Breast epithelium (tissue), 3 donors: ENCODE measurements around the gene CDKN3.
A peak's percentile ranks its signal among the peaks of the same experiment; 100 is the strongest.

Source experiments
- POLR2A ChIP-seq: fragments of 450-650 bp; IDR thresholded peaks from one replicate; pipeline ENCODE4 v1.6.1; 2016; ENCODE audit warnings: antibody characterized with exemption, mild to moderate bottlenecking, moderate library complexity
- POLR2AphosphoS5 ChIP-seq, 3 donors: sonication (generic); formaldehyde crosslinking; IDR thresholded peaks; one replicate each; pipeline ENCODE4 v1.6.1; 2017; ENCODE audit warnings: antibody characterized with exemption in 3 of 3
- TF ChIP-seq, protein P1 (sequence below), 3 donors: fragments of 450-650 bp; IDR thresholded peaks; one replicate each; pipeline ENCODE4 v1.5.1; 2016 to 2017; ENCODE audit warnings: antibody characterized with exemption in 3 of 3, mild to moderate bottlenecking in 3 of 3, moderate library complexity in 3 of 3

- TF ChIP-seq, protein P1, sequence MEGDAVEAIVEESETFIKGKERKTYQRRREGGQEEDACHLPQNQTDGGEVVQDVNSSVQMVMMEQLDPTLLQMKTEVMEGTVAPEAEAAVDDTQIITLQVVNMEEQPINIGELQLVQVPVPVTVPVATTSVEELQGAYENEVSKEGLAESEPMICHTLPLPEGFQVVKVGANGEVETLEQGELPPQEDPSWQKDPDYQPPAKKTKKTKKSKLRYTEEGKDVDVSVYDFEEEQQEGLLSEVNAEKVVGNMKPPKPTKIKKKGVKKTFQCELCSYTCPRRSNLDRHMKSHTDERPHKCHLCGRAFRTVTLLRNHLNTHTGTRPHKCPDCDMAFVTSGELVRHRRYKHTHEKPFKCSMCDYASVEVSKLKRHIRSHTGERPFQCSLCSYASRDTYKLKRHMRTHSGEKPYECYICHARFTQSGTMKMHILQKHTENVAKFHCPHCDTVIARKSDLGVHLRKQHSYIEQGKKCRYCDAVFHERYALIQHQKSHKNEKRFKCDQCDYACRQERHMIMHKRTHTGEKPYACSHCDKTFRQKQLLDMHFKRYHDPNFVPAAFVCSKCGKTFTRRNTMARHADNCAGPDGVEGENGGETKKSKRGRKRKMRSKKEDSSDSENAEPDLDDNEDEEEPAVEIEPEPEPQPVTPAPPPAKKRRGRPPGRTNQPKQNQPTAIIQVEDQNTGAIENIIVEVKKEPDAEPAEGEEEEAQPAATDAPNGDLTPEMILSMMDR (IDR thresholded peaks at IDR 0.05), result no peak
- no peak for TF ChIP-seq POLR2A
- TF ChIP-seq POLR2AphosphoS5 (IDR thresholded peaks at IDR 0.05), result peak; percentile 51 to 93 (median 65)
Observed at GRCh38 chr14:54364555-54365415, 32.0 kb upstream of the CDKN3 start.
